Measurements from ENCODE around the gene RBM24.

GRCh38 chr6:17268114-17268513 lies 13.0 kb upstream of the RBM24 start:
- TF ChIP-seq CTCF (IDR thresholded peaks at IDR 0.05) (no peak), POLR2A (IDR thresholded peaks at IDR 0.05) (no peak)
